ENCODE results near the gene GAD1. TPM values are rescaled to one million over a fixed set of nuclear protein-coding genes. Genes with fewer than 3 reads are reported as not detected.

GAD1 gene
- not detected in 2 replicates for total RNA-seq (2012; rRNA removed)
- not detected in 2 replicates for polyA plus RNA-seq (2012; rRNA removed)
- polyA plus RNA-seq (2012; cell fraction: cytosol; rRNA removed): 0.08 TPM in 1 of 2 replicates, not detected in the other
- 0.03 and 0.06 TPM in 2 replicates for polyA plus RNA-seq (2012; cell fraction: nucleus; rRNA removed; ENCODE audit: low replicate concordance)
- percentile 4 among the genes with signal in this experiment for Bru-seq, nascent RNA
- BruChase-seq, experiment 1, labeled RNA remaining after a 6-hour chase: percentile 11 among the genes with signal in this experiment
- BruChase-seq, experiment 2, labeled RNA remaining after a 2-hour chase: percentile 8 among the genes with signal in this experiment
- long read RNA-seq: 0 reads

DNA sequence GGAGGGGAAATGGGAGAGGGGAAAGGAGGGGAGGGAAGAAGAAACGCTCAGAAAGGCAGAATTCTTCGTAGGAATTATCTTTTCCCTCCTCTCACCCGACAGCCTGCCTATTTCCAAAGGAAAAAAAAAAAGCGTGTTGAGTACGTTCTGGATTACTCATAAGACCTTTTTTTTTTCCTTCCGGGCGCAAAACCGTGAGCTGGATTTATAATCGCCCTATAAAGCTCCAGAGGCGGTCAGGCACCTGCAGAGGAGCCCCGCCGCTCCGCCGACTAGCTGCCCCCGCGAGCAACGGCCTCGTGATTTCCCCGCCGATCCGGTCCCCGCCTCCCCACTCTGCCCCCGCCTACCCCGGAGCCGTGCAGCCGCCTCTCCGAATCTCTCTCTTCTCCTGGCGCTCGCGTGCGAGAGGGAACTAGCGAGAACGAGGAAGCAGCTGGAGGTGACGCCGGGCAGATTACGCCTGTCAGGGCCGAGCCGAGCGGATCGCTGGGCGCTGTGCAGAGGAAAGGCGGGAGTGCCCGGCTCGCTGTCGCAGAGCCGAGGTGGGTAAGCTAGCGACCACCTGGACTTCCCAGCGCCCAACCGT is at the start of gene GAD1:
Gene GAD1, plus strand, starts transcription at position 384 of the 589 bp plus-strand sequence. CDS start 1,705 bp downstream, outside the sequence.
- no peak for TF ChIP-seq NFE2L2 (IDR thresholded peaks at IDR 0.05; ENCODE audit: low read depth, low read length)
- TF ChIP-seq POLR2A (IDR thresholded peaks at IDR 0.05; ENCODE audit: low read depth, low read length): no peak
- TF ChIP-seq FOS (IDR thresholded peaks at IDR 0.05; ENCODE audit: low read depth, low read length): no peak
- TF ChIP-seq RCOR1 (IDR thresholded peaks at IDR 0.05; ENCODE audit: insufficient replicate concordance, low read length): no peak
- TF ChIP-seq, protein P1, sequence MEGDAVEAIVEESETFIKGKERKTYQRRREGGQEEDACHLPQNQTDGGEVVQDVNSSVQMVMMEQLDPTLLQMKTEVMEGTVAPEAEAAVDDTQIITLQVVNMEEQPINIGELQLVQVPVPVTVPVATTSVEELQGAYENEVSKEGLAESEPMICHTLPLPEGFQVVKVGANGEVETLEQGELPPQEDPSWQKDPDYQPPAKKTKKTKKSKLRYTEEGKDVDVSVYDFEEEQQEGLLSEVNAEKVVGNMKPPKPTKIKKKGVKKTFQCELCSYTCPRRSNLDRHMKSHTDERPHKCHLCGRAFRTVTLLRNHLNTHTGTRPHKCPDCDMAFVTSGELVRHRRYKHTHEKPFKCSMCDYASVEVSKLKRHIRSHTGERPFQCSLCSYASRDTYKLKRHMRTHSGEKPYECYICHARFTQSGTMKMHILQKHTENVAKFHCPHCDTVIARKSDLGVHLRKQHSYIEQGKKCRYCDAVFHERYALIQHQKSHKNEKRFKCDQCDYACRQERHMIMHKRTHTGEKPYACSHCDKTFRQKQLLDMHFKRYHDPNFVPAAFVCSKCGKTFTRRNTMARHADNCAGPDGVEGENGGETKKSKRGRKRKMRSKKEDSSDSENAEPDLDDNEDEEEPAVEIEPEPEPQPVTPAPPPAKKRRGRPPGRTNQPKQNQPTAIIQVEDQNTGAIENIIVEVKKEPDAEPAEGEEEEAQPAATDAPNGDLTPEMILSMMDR (conservative IDR thresholded peaks at IDR 0.05; ENCODE audit: low read depth, low read length): no peak
- TF ChIP-seq, protein P2, sequence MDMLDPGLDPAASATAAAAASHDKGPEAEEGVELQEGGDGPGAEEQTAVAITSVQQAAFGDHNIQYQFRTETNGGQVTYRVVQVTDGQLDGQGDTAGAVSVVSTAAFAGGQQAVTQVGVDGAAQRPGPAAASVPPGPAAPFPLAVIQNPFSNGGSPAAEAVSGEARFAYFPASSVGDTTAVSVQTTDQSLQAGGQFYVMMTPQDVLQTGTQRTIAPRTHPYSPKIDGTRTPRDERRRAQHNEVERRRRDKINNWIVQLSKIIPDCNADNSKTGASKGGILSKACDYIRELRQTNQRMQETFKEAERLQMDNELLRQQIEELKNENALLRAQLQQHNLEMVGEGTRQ (IDR thresholded peaks at IDR 0.05; ENCODE audit: low read depth, low read length): no peak
- no peak for TF ChIP-seq BHLHE40 (IDR thresholded peaks at IDR 0.05; ENCODE audit: low read depth, low read length)
- TF ChIP-seq MAZ (IDR thresholded peaks at IDR 0.05; ENCODE audit: borderline replicate concordance, low read depth, low read length): no peak
- no peak within 1 kb of the TSS for H2BK15ac ChIP-seq (ENCODE audit: low read depth, low read length)
- peak within 1 kb of the TSS; percentile 23 for H3K4me3 ChIP-seq (ENCODE audit: insufficient read depth, low read depth, low read length)
- H3K9ac ChIP-seq (ENCODE audit: low read depth, low read length): no peak within 1 kb of the TSS
- H4K8ac ChIP-seq (ENCODE audit: low read depth in 2 of 2, low read length in 2 of 2): no peak within 1 kb of the TSS
- intact Hi-C loops (cut with micrococcal nuclease) (loop anchor here (10.0 kb wide), 1 partner anchor 882 kb away; no protein-coding TSS in a partner anchor), dilution Hi-C loops (cut with HindIII; ENCODE audit: low sequenced_read_pairs, unreplicated experiment) (loop anchor here (25.0 kb wide), 1 partner anchor 404 kb away; no protein-coding TSS in a partner anchor), in situ Hi-C loops (cut with MboI; ENCODE audit: low sequenced_read_pairs) (loop anchor here (10.0 to 25.0 kb wide), 4 partner anchors 412 to 1379 kb away; no protein-coding TSS in a partner anchor)
- no peak within 1 kb of the TSS for H3K4ac ChIP-seq (ENCODE audit: low read depth, low read length)
- ChIA-PET CTCF (interaction anchor here (0.7 to 1.2 kb wide), 2 partner anchors 432 to 439 kb away, joined by 3 to 4 read pairs; no protein-coding TSS in a partner anchor), POLR2A (ENCODE audit: unreplicated experiment) (no interaction called here)
- no peak within 1 kb of the TSS for H2BK20ac ChIP-seq (ENCODE audit: low read depth, low read length)
- H2AFZ ChIP-seq (replicated peaks; ENCODE audit: low read length, poor library complexity): peak within 1 kb of the TSS; percentile 81
- H4K91ac ChIP-seq (ENCODE audit: insufficient read depth, low read depth, low read length): no peak within 1 kb of the TSS
- H3K79me1 ChIP-seq (ENCODE audit: low read depth in 1 of 2, low read length in 2 of 2): no peaks in the 10 kb centered on the region
- peaks cover 1% of the 10 kb centered on the region; the same call in 1 of the 2 replicates for H3K4me1 ChIP-seq (ENCODE audit: control insufficient read depth, insufficient read depth, low read length)
- H3K4me2 ChIP-seq (ENCODE audit: low read depth, low read length): peak within 1 kb of the TSS; percentile 79
- no peak within 1 kb of the TSS for H4K5ac ChIP-seq (ENCODE audit: low read depth, low read length)
- DNase-seq (peak; percentile 46), ATAC-seq (ENCODE audit: low read depth) (peak; percentile 54)
- no peak within 1 kb of the TSS for H2BK120ac ChIP-seq (ENCODE audit: low read depth, low read length)
- no peak within 1 kb of the TSS for H3K14ac ChIP-seq (replicated peaks; ENCODE audit: low read depth, low read length)
- H4K20me1 ChIP-seq (ENCODE audit: insufficient read depth, low read length): no peaks in the 10 kb centered on the region
- H2AK9ac ChIP-seq (replicated peaks; ENCODE audit: low read depth, low read length, poor library complexity): no peak within 1 kb of the TSS
- H3K27ac ChIP-seq (ENCODE audit: insufficient read depth, low read length): no peak within 1 kb of the TSS
- BruUV-seq (replicated peaks): no TSS peak
- no peak within 1 kb of the TSS for H3K56ac ChIP-seq (ENCODE audit: extremely low read depth, insufficient read depth, low read length)
- no peaks in the 10 kb centered on the region for H3K36me3 ChIP-seq (ENCODE audit: control insufficient read depth, insufficient read depth, low read length)
- no peak within 1 kb of the TSS for H2BK5ac ChIP-seq (ENCODE audit: low read depth, low read length, poor library complexity, severe bottlenecking)
- H3K27me3 ChIP-seq (ENCODE audit: control insufficient read depth, insufficient read depth, low read length): peaks cover 82% of the 10 kb centered on the region
- H3K9me1 ChIP-seq (ENCODE audit: insufficient read depth, low read length): no peaks in the 10 kb centered on the region
- no peaks in the 10 kb centered on the region; the same call in 1 of the 2 replicates for H3K9me3 ChIP-seq (ENCODE audit: control insufficient read depth, insufficient read depth, low read length)
- H2AK5ac ChIP-seq (ENCODE audit: low read depth, low read length): no peak within 1 kb of the TSS
- H3K23ac ChIP-seq (ENCODE audit: low read depth, low read length): no peak within 1 kb of the TSS
- no peak within 1 kb of the TSS for H3K18ac ChIP-seq (ENCODE audit: low read depth, low read length)
- WGBS, 2 experiments (ENCODE audit: extremely low coverage in 2 of 2, insufficient read length in 1 of 2): no CpG with 5 or more reads among the region's 49 CpGs

Data from IMR-90 (cell line).